NCI-H2227 (cell line): ENCODE measurements around the gene MTA3.
"Not testable (repeated sequence)": the region's sequence is repeated elsewhere in the genome, so short reads cannot be mapped to it uniquely, and the experiment has no call there.

Source experiments
- DNase-seq: peaks from one replicate; lab custom pipeline; 2025; ENCODE audit not compliant: unreplicated experiment; lab: John Stamatoyannopoulos, UW

Gene MTA3

GRCh38 chr2:42607101-42607637, 38.7 kb downstream of the MTA3 start:
- DNase-seq, result no peak

DNA sequence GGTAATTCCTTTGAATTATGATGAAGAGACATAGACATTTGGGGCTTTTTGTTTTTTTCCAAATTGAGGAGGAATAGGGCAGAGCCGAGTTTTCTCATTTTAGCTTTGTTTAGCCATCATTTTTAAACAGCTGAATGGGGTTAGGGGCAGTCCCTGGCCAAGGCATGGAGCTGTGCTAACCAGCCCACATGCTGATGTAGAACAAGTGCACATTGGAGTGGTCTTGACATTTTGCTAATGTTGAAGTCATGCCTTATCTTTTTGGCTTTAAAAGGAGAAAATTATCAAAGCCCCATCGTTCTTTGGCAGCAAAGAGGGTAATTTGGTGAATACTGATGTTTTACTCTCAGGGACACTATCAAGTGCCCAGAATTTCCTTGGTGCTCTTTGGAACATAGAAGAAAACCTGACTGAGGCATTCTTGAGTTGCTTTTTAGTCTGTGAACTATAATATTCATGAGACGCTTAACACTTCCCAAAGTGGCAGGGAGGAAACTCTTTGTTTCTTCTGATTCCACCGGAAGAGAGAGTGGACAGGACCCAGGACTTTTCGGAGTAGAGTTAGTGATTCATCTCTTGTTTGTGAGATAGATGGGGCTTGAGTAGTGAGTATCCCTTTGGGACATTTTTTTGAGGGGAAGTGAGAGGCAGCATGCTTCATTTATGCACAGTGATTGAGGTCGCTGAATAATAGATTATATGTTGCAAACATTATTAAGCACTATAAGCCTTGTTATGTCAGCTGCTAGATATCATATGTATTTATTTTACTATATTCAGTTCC, 45.0 kb downstream of the MTA3 start:
- no peak for DNase-seq

- DNase-seq, result no peak
Measured at GRCh38 chr2:42614838-42615237, 46.4 kb downstream of the MTA3 start.

DNA sequence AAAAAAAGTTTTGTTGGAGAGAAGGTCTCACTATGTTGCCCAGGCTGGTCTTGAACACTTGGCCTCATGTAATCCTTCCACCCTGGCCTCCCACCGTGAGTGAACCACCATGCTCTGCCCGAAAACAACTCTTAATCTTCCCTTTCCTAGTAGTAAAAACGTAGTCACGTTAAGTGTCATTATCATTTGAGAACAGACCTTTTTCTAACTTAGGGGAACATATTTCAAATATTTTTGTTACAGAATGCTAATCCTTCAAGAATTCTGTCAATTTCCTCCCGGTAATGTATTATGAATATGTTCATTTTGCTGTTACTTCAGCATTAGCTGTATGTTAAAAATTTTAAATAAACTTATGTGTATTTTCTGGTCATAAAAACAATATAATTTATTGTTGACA, 49.7 kb downstream of the MTA3 start:
- DNase-seq, result no peak

DNA sequence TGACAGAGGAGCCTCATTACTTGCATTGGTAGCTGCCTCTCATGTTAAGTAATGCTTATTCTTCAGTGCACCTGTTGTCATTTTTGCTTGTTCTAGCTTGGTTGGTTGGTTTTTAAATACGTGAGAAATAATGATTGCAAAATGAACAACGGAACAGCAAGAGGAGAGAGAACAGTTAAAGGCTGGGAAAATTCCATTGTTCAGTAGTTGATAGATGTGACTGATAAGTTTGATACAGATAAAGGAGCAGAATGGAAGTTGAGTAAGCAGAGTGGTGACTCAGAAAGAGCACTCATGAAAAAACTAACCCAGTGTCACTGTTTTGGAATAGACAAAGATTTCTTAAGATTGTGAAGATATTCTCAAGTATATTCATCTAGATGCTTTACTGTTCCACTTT, 50.5 kb downstream of the MTA3 start:
- no peak for DNase-seq

GRCh38 chr2:42621626-42622025, 53.2 kb downstream of the MTA3 start:
- not testable (repeated sequence) for DNase-seq

- DNase-seq, result no peak
Measured at GRCh38 chr2:42622943-42623676, 54.7 kb downstream of the MTA3 start.

DNA sequence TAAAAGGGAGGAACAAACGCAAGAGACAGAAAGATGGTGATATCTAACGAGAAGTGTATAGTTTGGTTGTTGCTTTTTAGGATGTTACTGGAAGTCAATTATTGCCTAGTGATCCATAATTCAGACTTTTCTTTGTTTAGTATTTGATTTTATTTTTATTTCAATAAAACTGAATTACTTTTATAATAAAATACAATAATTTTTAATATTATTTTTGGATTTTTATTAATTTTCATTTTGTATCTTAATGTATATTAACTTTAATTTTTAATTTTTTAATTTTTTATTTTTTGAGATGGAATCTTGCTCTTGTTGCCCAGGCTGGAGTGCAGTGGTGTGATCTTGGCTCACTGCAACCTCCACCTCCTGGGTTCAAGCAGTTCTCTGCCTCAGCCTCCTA, 55.6 kb downstream of the MTA3 start:
- DNase-seq, result no peak

DNA sequence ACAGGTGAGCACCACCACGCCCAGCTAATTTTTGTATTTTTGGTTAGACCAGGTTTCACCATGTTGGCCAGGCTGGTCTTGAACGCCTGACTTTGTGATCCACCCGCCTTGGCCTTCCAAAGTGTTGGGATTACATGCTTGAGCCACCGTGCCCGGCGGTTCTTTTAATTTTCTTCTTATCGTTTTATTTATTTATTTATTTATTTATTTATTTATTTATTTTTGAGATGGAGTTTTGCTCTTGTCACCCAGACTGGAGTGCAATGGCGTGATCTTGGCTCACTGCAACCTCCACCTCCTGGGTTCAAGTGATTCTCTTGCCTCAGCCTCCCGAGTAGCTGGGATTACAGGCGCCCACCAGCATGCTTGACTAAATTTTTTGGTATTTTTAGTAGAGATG, 59.6 kb downstream of the MTA3 start:
- DNase-seq, result not testable (repeated sequence)

GRCh38 chr2:42636934-42637333, 68.5 kb downstream of the MTA3 start:
- DNase-seq, result no peak

DNA sequence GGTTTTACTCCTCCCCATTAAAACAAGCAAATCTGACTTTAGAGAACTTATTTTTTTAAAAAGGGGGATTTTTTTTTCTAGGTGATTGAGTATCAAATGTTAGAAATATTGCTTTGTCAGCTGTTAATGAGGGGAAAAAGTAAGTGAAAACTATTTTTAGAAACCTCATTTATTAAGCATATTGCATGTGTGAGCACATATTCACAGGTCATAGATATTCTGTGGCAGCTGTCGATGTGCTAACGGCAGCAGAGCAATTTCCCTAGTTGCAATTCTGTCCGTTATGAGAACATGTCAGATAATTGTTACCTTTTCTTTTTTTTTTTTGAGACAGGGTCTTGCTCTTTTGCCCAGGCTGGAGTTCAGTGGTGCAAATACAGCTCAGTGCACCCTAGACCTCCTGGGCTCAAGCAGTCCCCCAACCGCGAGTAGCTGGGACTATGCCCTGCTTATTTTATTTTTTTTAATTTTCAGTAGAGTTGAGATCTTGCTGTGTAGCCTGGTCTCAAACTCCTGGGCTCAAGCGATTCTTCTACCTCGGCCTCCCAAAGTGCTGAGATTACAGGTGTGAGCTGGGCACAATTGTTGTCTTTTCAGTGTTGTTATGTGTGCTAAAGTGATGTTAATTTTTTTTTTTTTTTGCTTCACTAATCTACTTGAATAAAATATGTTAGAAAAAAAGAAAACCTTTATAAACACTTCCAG, 69.8 kb downstream of the MTA3 start:
- DNase-seq, result no peak

- DNase-seq, result no peak
Measured at GRCh38 chr2:42639340-42640077, 71.1 kb downstream of the MTA3 start.

- DNase-seq, result no peak
Measured at GRCh38 chr2:42640261-42640660, 71.8 kb downstream of the MTA3 start.

DNA sequence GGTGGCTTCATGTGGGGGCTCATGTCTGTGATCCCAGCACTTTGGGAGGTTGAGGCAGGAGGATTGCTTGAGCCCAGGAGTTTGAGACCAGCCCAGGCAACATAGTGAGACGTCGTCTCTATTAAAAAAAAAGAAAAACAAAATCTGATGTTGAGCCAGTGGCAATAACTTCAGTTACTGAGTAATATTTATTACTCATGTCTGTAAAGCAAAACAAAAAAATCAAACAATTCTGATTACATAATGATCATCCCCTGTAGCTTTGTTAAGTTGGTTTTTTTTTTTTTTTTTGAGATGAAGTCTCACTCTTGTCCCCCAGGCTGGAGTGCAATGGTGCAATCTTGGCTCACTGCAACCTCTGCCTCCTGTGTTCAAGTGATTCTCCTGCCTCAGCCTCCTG, 73.9 kb downstream of the MTA3 start:
- not testable (repeated sequence) for DNase-seq

- no peak for DNase-seq
Measured at GRCh38 chr2:42645551-42645950, 77.1 kb downstream of the MTA3 start.

DNA sequence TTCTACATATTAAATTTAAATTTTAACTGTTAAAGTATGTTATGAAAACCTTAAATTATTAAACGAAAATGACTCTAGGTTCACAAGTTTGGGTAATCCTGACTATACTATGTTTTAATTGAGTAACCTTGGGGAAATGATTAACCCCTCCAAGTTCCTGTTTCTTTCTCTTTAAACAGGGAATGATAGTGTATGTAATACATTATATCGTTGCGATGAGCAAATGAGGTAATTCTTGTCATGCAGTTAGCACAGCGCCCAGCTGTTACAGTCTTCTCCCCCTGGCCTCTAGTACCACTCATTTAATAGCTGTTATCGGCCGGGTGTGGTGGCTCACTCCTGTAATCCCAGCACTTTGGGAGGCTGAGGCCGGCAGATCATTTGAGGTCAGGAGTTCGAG, 80.4 kb downstream of the MTA3 start:
- DNase-seq, result no peak

DNA sequence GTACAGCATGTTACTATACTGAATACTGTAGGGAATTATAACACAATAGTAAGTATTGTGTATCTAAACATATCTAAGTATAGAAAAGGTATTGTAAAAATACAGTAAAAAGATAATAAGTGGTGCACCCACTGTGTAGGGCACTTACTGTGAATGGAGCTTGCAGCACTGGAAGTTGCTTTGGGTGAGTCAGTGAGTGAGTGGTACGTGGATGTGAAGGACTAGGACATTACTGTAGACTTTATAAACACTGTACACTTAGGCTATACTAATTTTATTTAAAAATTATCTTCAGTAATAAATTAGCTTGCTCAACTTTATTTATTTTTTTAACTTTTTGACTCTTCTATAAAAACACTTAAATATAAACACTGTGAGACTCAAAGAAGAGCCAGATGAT, 82.6 kb downstream of the MTA3 start:
- DNase-seq, result no peak

GRCh38 chr2:42652086-42652485, 83.7 kb downstream of the MTA3 start:
- no peak for DNase-seq

- DNase-seq, result no peak
Measured at GRCh38 chr2:42653039-42653438, 84.6 kb downstream of the MTA3 start.

- no peak for DNase-seq
Measured at GRCh38 chr2:42653908-42654445, 85.5 kb downstream of the MTA3 start.

DNA sequence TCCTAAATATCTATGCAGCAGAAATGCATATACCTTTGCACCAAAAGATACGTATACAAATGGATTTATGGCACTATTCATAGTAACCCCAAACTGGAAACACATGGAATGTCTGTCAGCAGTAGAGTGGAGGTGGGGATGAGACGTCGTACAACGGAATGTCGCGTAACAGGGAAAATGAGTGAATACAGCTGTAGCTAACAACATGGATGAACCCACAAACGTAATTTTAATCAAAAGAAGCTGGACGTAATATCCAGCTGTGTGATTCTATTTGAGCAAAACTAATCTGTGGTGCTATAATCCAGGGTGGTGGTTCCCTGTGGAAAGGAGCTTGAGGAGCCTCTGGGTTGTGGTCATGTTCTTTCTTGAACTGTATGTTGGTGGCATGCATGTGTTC, 89.9 kb downstream of the MTA3 start:
- DNase-seq, result no peak
